Measurements from ENCODE around the gene ZNF397. TPM values are rescaled to one million over a fixed set of nuclear protein-coding genes. Genes with fewer than 3 reads are reported as not detected.

Gene ZNF397
- total and polyA plus RNA-seq, 7 experiments from 2014 or later = 9.0 to 59.1 (median 14.5) TPM

DNA sequence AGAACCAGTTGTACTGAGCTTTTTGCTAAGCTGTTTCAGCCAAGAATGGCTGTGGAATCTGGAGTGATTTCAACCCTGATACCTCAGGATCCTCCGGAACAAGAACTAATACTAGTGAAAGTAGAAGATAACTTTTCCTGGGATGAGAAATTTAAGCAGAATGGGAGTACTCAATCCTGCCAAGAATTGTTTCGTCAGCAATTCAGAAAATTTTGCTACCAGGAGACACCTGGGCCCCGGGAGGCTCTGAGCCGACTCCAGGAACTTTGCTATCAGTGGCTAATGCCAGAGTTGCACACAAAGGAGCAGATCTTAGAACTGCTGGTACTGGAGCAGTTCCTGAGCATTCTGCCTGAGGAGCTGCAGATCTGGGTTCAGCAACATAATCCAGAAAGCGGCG is 1.6 kb downstream of the ZNF397 start:
- ATAC-seq = no peak
- CTCF ChIA-PET = interaction anchor here (0.7 kb wide), 1 partner anchor 11 kb away, joined by 3 read pairs; no protein-coding TSS in a partner anchor

DNA sequence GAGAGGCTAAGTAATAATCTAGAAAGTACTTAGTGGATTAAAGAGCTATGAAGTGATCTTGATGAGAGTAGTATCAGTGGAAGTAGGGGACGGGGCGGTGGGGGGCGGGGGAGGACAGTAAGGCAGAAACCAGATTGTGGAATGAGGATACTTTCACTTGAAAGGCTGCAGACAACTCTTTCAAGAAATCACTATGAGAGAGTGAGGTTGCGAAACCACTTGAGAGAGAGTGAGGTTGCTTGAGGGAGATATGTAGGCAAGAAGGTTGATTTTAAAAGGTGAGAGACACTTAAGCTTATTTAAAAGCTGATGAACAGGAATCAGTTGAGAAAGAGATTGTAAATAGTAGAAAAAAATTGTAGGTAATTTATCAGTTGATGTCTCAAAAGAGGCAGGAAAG is 3.8 kb downstream of the ZNF397 start:
- intact Hi-C loops (cut with micrococcal nuclease) = loop anchor here in 1 of 2 donors (5.0 kb wide), 1 partner anchor 338 kb away; the partner anchor contains the start of gene GALNT1
- Histone ChIP-seq H3K4me1 (ENCODE audit: control insufficient read depth in 2 of 2, insufficient read depth in 2 of 2, low read length in 2 of 2) (peaks cover 9 to 17% of the 10 kb centered on the region in 2 donors), H3K4me3 (ENCODE audit: low read length) (no peak overlapping the region), H3K9me3 (ENCODE audit: control insufficient read depth in 2 of 3, low read length in 3 of 3) (no peaks in the 10 kb centered on the region), H3K36me3 (ENCODE audit: control insufficient read depth in 2 of 3, insufficient read depth in 3 of 3, low read length in 3 of 3) (peaks cover 22 to 75% (median 36%) of the 10 kb centered on the region in 3 experiments), H3K27ac (ENCODE audit: low read depth, low read length) (no peak overlapping the region), H3K27me3 (ENCODE audit: control insufficient read depth in 2 of 2, insufficient read depth in 2 of 2, low read length in 2 of 2) (no peaks in the 10 kb centered on the region)
- ATAC-seq (no peak), DNase-seq (no peak)
- peaks cover 41 to 72% (median 62%) of the 10 kb centered on the region in 5 donors for H3K36me3 Mint-ChIP-seq
- POLR2A ChIA-PET = interaction anchor here (1.0 to 3.0 kb wide), 4 partner anchors 23 to 108 kb away, joined by 3 to 14 read pairs (median 4); partner anchors contain the start of gene ZSCAN30
- no peaks in the 10 kb centered on the region for H3K27me3 Mint-ChIP-seq
- peaks cover 0 to 40% (median 7%) of the 10 kb centered on the region in 11 donors for H3K9me3 Mint-ChIP-seq
- H3K4me1 Mint-ChIP-seq = peaks cover 9 to 48% (median 38%) of the 10 kb centered on the region in 7 donors
- H3K27ac Mint-ChIP-seq = peak overlapping the region in 3 of 9 donors; percentile 14 to 66 (median 51)
- CTCF ChIA-PET = no interaction called here
- H3K4me3 Mint-ChIP-seq = no peak overlapping the region

More for the DNA sequence above, 1.6 kb downstream of the ZNF397 start:
- Mint-ChIP-seq H3K4me1 (peaks cover 16 to 48% (median 38%) of the 10 kb centered on the region in 7 donors), H3K27me3 (no peaks in the 10 kb centered on the region), H3K4me3 (peak overlapping the region in 6 of 10 donors; percentile 7 to 98 (median 96)), H3K27ac (peak overlapping the region in 4 of 9 donors; percentile 12 to 98 (median 76)), H3K9me3 (peaks cover 0 to 35% (median 7%) of the 10 kb centered on the region in 11 donors), H3K36me3 (peaks cover 33 to 53% (median 48%) of the 10 kb centered on the region in 5 donors)
- peaks cover 9 to 17% of the 10 kb centered on the region in 2 donors for H3K4me1 ChIP-seq (ENCODE audit: control insufficient read depth in 2 of 2, insufficient read depth in 2 of 2, low read length in 2 of 2)
- peaks cover 18 to 59% (median 36%) of the 10 kb centered on the region in 3 experiments for H3K36me3 ChIP-seq (ENCODE audit: control insufficient read depth in 2 of 3, insufficient read depth in 3 of 3, low read length in 3 of 3)
- peak overlapping the region; percentile 17 for H3K27ac ChIP-seq (ENCODE audit: low read depth, low read length)
- no peaks in the 10 kb centered on the region for H3K9me3 ChIP-seq (ENCODE audit: control insufficient read depth in 2 of 3, low read length in 3 of 3)
- H3K4me3 ChIP-seq (ENCODE audit: low read length) = no peak overlapping the region
- intact Hi-C loops (cut with micrococcal nuclease) = loop anchor here in 1 of 2 donors (5.0 kb wide), 1 partner anchor 340 kb away; the partner anchor contains the start of gene GALNT1
- no peak for DNase-seq
- no peaks in the 10 kb centered on the region for H3K27me3 ChIP-seq (ENCODE audit: control insufficient read depth in 2 of 2, insufficient read depth in 2 of 2, low read length in 2 of 2)
- POLR2A ChIA-PET = interaction anchor here (1.2 kb wide), 1 partner anchor 101 kb away, joined by 5 read pairs; the partner anchor contains the start of gene ZNF24

DNA sequence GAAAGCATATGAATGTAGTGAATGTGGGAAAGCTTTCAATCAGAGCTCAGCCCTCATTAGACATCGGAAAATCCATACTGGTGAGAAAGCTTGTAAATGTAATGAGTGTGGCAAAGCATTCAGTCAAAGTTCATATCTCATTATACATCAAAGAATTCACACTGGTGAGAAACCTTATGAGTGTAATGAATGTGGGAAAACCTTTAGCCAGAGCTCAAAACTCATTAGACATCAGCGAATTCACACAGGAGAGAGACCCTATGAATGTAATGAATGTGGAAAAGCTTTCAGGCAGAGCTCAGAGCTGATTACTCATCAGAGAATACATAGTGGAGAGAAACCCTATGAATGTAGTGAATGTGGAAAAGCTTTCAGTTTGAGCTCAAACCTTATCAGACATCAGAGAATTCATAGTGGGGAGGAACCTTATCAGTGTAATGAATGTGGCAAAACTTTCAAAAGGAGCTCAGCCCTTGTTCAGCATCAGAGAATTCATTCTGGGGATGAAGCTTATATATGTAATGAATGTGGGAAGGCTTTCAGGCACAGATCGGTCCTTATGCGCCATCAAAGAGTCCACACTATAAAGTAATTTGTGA is 5.0 kb downstream of the ZNF397 start:
- peaks cover 9 to 17% of the 10 kb centered on the region in 2 donors for H3K4me1 ChIP-seq (ENCODE audit: control insufficient read depth in 2 of 2, insufficient read depth in 2 of 2, low read length in 2 of 2)
- no peaks in the 10 kb centered on the region for H3K9me3 ChIP-seq (ENCODE audit: control insufficient read depth in 2 of 3, low read length in 3 of 3)
- no peak for DNase-seq
- H3K9me3 Mint-ChIP-seq = peaks cover 0 to 50% (median 8%) of the 10 kb centered on the region in 11 donors
- H3K27me3 Mint-ChIP-seq = no peaks in the 10 kb centered on the region
- no peak overlapping the region for H3K27ac Mint-ChIP-seq
- no peaks in the 10 kb centered on the region for H3K27me3 ChIP-seq (ENCODE audit: control insufficient read depth in 2 of 2, insufficient read depth in 2 of 2, low read length in 2 of 2)
- H3K27ac ChIP-seq (ENCODE audit: low read depth, low read length) = no peak overlapping the region
- CTCF ChIA-PET = interaction anchor here (0.7 to 1.1 kb wide), 2 partner anchors 17 to 705 kb away, joined by 3 read pairs; no protein-coding TSS in a partner anchor
- H3K36me3 ChIP-seq (ENCODE audit: control insufficient read depth in 2 of 3, insufficient read depth in 3 of 3, low read length in 3 of 3) = peaks cover 22 to 81% (median 39%) of the 10 kb centered on the region in 3 experiments
- H3K4me3 ChIP-seq (ENCODE audit: low read length) = no peak overlapping the region
- no peak overlapping the region for H3K4me3 Mint-ChIP-seq
- no peak for ATAC-seq
- intact Hi-C loops (cut with micrococcal nuclease) = no loop called here
- POLR2A ChIA-PET = interaction anchor here (1.0 to 3.0 kb wide), 4 partner anchors 17 to 44 kb away, joined by 3 to 14 read pairs (median 4); partner anchors contain the start of gene ZSCAN30
- H3K36me3 Mint-ChIP-seq = peaks cover 41 to 84% (median 73%) of the 10 kb centered on the region in 5 donors
- H3K4me1 Mint-ChIP-seq = peaks cover 9 to 45% (median 39%) of the 10 kb centered on the region in 7 donors

DNA sequence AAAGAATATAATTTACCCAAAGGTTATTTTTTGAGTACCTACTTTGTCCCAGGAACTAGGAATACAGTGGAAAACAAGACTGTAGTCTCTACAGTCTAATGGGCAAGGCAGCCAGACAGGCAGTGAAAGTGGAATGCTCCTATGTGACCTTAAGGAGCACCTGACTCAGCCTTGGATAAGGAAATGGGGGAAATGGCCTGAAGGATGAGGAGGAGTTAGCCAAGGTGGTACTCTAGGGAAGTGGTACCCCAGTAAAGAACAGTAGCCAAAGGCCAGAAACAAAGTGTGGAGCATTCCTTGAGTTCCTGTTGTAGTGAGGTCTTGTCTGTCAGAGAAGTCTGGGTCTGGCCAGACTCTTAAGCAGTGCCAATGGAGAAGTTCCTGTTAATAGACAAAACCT is 6.0 kb downstream of the ZNF397 start:
- H3K4me1 Mint-ChIP-seq = peaks cover 9 to 41% (median 38%) of the 10 kb centered on the region in 7 donors
- ATAC-seq (no peak), DNase-seq (no peak)
- H3K9me3 Mint-ChIP-seq = peaks cover under 1 to 55% (median 10%) of the 10 kb centered on the region in 11 donors
- H3K27me3 ChIP-seq (ENCODE audit: control insufficient read depth in 2 of 2, insufficient read depth in 2 of 2, low read length in 2 of 2) = no peaks in the 10 kb centered on the region
- peaks cover 3 to 15% of the 10 kb centered on the region in 2 donors for H3K4me1 ChIP-seq (ENCODE audit: control insufficient read depth in 2 of 2, insufficient read depth in 2 of 2, low read length in 2 of 2)
- no peak overlapping the region for H3K4me3 Mint-ChIP-seq
- no peaks in the 10 kb centered on the region for H3K27me3 Mint-ChIP-seq
- no peak overlapping the region for H3K4me3 ChIP-seq (ENCODE audit: low read length)
- H3K27ac ChIP-seq (ENCODE audit: low read depth, low read length) = no peak overlapping the region
- peak overlapping the region in 2 of 9 donors; percentile 3 to 32 for H3K27ac Mint-ChIP-seq
- no peaks in the 10 kb centered on the region for H3K9me3 ChIP-seq (ENCODE audit: control insufficient read depth in 2 of 3, low read length in 3 of 3)
- H3K36me3 Mint-ChIP-seq = peaks cover 41 to 94% (median 83%) of the 10 kb centered on the region in 5 donors
- CTCF ChIA-PET = no interaction called here
- intact Hi-C loops (cut with micrococcal nuclease) = no loop called here
- POLR2A ChIA-PET = no interaction called here
- H3K36me3 ChIP-seq (ENCODE audit: control insufficient read depth in 2 of 3, insufficient read depth in 3 of 3, low read length in 3 of 3) = peaks cover 22 to 79% (median 40%) of the 10 kb centered on the region in 3 experiments

DNA sequence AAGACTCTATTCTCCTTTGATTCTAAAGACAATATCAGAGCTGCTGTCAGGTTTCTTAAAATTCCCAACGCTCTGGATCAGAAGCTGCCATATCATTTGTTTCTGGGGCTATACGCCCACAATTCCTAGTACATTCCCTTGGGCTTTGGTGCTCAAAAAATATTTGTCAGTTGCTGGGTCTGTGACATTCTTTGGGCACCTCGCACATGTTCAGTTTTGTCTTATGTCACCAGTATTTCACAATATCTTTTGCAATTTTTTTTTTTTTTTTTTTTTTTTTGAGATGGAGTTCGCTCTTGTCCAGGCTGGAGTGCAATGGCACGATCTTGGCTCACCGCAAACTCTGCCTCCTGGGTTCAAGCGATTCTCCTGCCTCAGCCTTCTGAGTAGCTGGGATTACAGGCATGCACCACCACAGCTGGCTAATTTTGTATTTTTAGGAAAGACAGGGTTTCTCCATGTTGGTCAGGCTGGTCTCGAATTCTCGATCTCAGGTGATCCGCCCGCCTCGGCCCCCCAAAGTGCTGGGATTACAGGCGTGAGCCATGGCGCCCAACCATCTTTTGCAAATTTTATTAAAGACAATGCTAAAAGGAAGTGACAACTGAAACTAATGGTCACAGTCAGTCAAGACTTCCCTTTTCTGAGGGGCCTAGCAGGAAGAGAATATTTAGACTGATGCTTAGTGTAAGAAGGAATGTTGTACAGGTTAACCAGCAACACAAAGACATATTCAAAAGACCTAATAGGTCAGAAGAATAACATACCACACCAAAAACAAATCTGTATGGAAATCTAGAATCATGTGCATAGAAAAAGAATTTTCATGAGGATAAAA is 6.8 kb downstream of the ZNF397 start:
- CTCF ChIA-PET = no interaction called here
- Histone ChIP-seq H3K4me3 (ENCODE audit: low read length) (no peak overlapping the region), H3K27ac (ENCODE audit: low read depth, low read length) (no peak overlapping the region), H3K36me3 (ENCODE audit: control insufficient read depth in 2 of 3, insufficient read depth in 3 of 3, low read length in 3 of 3) (peaks cover 22 to 80% (median 40%) of the 10 kb centered on the region in 3 experiments), H3K4me1 (ENCODE audit: control insufficient read depth in 2 of 2, insufficient read depth in 2 of 2, low read length in 2 of 2) (peaks cover 0 to 7% of the 10 kb centered on the region in 2 donors), H3K27me3 (ENCODE audit: control insufficient read depth in 2 of 2, insufficient read depth in 2 of 2, low read length in 2 of 2) (no peaks in the 10 kb centered on the region), H3K9me3 (ENCODE audit: control insufficient read depth in 2 of 3, low read length in 3 of 3) (peaks cover 0 to 3% (median 0%) of the 10 kb centered on the region in 3 experiments)
- H3K4me3 Mint-ChIP-seq = no peak overlapping the region
- intact Hi-C loops (cut with micrococcal nuclease) = no loop called here
- POLR2A ChIA-PET = no interaction called here
- no peak overlapping the region for H3K27ac Mint-ChIP-seq
- peaks cover 41 to 97% (median 89%) of the 10 kb centered on the region in 5 donors for H3K36me3 Mint-ChIP-seq
- no peaks in the 10 kb centered on the region for H3K27me3 Mint-ChIP-seq
- no peak for DNase-seq
- peaks cover 4 to 34% (median 31%) of the 10 kb centered on the region in 7 donors for H3K4me1 Mint-ChIP-seq
- peak; percentile 56 for ATAC-seq
- H3K9me3 Mint-ChIP-seq = peaks cover 3 to 62% (median 13%) of the 10 kb centered on the region in 11 donors

DNA sequence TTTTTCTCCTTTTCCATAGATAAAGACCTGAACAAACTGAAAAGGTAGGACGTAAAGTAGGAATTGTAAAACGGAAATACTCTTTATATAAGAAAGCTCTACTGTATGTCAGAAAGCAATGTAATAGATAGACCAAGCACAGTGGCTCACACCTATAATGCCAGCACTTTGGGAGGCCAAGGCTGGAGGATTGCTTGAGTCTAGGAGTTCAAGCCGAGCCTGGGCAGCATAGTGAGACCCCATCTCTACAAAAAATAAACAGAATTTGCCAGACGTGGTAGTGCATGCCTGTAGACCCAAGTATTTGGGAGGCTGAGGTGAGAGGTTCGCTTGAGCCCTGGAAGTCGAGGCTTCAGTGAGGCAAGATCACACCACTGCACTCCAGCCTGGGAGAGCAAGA is 7.6 kb downstream of the ZNF397 start:
- H3K27me3 Mint-ChIP-seq = no peaks in the 10 kb centered on the region
- intact Hi-C loops (cut with micrococcal nuclease) = no loop called here
- Histone ChIP-seq H3K4me1 (ENCODE audit: control insufficient read depth in 2 of 2, insufficient read depth in 2 of 2, low read length in 2 of 2) (no peaks in the 10 kb centered on the region), H3K36me3 (ENCODE audit: control insufficient read depth in 2 of 3, insufficient read depth in 3 of 3, low read length in 3 of 3) (peaks cover 20 to 75% (median 32%) of the 10 kb centered on the region in 3 experiments), H3K27ac (ENCODE audit: low read depth, low read length) (no peak overlapping the region), H3K4me3 (ENCODE audit: low read length) (no peak overlapping the region), H3K9me3 (ENCODE audit: control insufficient read depth in 2 of 3, low read length in 3 of 3) (peaks cover 0 to 11% (median 0%) of the 10 kb centered on the region in 3 experiments), H3K27me3 (ENCODE audit: control insufficient read depth in 2 of 2, insufficient read depth in 2 of 2, low read length in 2 of 2) (no peaks in the 10 kb centered on the region)
- ATAC-seq (no peak), DNase-seq (no peak)
- peaks cover 46 to 97% (median 91%) of the 10 kb centered on the region in 5 donors for H3K36me3 Mint-ChIP-seq
- H3K9me3 Mint-ChIP-seq = peaks cover 3 to 70% (median 17%) of the 10 kb centered on the region in 11 donors
- POLR2A ChIA-PET = no interaction called here
- CTCF ChIA-PET = no interaction called here
- H3K4me3 Mint-ChIP-seq = no peak overlapping the region
- peaks cover 4 to 29% (median 23%) of the 10 kb centered on the region in 7 donors for H3K4me1 Mint-ChIP-seq
- H3K27ac Mint-ChIP-seq = peak overlapping the region in 1 of 9 donors; percentile 59
